Aorta (tissue), 5 donors: ENCODE measurements around the gene RCAN2. TPM values are rescaled to one million over a fixed set of nuclear protein-coding genes. Genes with fewer than 3 reads are reported as not detected.
A peak's percentile ranks its signal among the peaks of the same experiment; 100 is the strongest.
"Not testable (repeated sequence)": the region's sequence is repeated elsewhere in the genome, so short reads cannot be mapped to it uniquely, and the experiment has no call there.

Experiments used
- ATAC-seq: fragments of 200-7000 bp; cut with Tn5 transposase; one replicate; pipeline ENCODE4 v1.9.1; 2022; ENCODE audit warnings: moderate library complexity; ENCODE audit not compliant: low FRiP score
- DNase-seq, 2 donors: peaks; one replicate each; pipeline ENCODE4 v3.0.0-alpha.2; 2020
- H3K27ac ChIP-seq, 2 donors: one replicate each; pipeline ENCODE4 v1.5.1; 2013; ENCODE audit warnings: low read length in 2 of 2, mild to moderate bottlenecking in 2 of 2, moderate library complexity in 2 of 2, control low read depth in 1 of 2, inconsistent platforms in 1 of 2, low read depth in 1 of 2
- H3K27me3 ChIP-seq, 2 donors: one replicate each; pipeline ENCODE4 v1.6.1; 2013; ENCODE audit warnings: control low read depth in 1 of 2, low read length in 1 of 2, mild to moderate bottlenecking in 1 of 2, moderate library complexity in 1 of 2; ENCODE audit not compliant: insufficient read depth in 2 of 2, control insufficient read depth in 1 of 2
- H3K36me3 ChIP-seq, 2 donors: one replicate each; pipeline ENCODE4 v1.6.1; 2013; ENCODE audit warnings: control low read depth in 1 of 2, low read length in 1 of 2, mild to moderate bottlenecking in 1 of 2; ENCODE audit not compliant: insufficient read depth in 2 of 2, control insufficient read depth in 1 of 2
- H3K4me1 ChIP-seq, 2 donors: one replicate each; pipeline ENCODE4 v1.6.1; 2013; ENCODE audit warnings: low read length in 2 of 2, control low read depth in 1 of 2, mild to moderate bottlenecking in 1 of 2, moderate library complexity in 1 of 2; ENCODE audit not compliant: insufficient read depth in 2 of 2, control insufficient read depth in 1 of 2
- H3K4me3 ChIP-seq, 2 donors: one replicate each; pipeline ENCODE4 v1.5.1; 2013; ENCODE audit warnings: low read length in 2 of 2, control low read depth in 1 of 2, mild to moderate bottlenecking in 1 of 2
- H3K9me3 ChIP-seq: one replicate; pipeline ENCODE4 v1.6.1; 2013; ENCODE audit warnings: mild to moderate bottlenecking, low read length; ENCODE audit not compliant: control insufficient read depth
- whole genome bisulfite sequencing, 2 donors: extraction: QIAGEN DNeasy Blood & Tissue Kit; methylation state at CpG; one replicate each; pipeline ENCODE4 v1.1.7; 2013; 5-methylcytosine and 5-hydroxymethylcytosine counted together
- intact Hi-C, 2 donors: fragments of 100-400 bp; cut with DNase I; formaldehyde crosslinking; loops; one replicate each; pipeline versions ENCODE4 v1.14.2 to v1.15.0; 2022
- polyA plus RNA-seq, 2 donors: library from polyadenylated mRNA; stranded (reverse); fragments of 200-250 nt; gene quantifications; one replicate each; pipeline ENCODE4 v1.2.3, GENCODE V29; 2013
- total RNA-seq, 2 donors: library from RNA; stranded (reverse); fragmentation: NEBNext Ultra II Directional; extraction: Animal tissue kit (Norgen Biotek cat#: 25700); gene quantifications; one replicate each; pipeline ENCODE4 v1.2.1, GENCODE V29; 2021
- donor health status: healthy with polysubstance abuse.
- donor health status: Bipolar disorder and iron deficiency.
- donor health status: DM: no; HTN: no; CAD: no.
- donor health status: DM: no; HTN: no; CAD: no.
- donor health status: DM: yes; HTN: yes; CAD: no.

RCAN2 gene
- total and polyA plus RNA-seq, 4 donors, result 87.3 to 235 (median 130) TPM

DNA sequence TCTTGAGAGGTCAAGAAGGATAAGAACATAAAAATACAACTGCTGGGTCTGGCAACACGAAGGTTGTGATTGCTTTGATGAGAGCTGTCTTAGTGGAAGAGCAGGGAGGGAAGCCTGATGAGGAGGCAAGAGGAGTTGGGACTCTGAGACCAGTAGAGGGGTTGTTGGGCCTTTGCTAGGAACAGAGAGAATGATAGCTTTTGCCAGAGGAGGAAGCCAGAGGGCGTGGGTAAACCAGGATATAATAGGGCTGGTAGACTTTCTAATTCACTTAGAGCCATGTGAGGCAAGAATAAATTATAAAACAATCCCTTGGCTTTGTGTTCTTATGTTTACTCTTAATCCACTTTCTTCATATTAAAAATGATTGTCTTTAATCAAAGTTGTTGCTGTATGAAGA is 78.6 kb downstream of the RCAN2 start:
- Histone ChIP-seq H3K36me3 (no peaks in the 10 kb centered on the region), H3K4me3 (no peak overlapping the region), H3K4me1 (peaks cover 6 to 14% of the 10 kb centered on the region in 2 donors), H3K27ac (peak overlapping the region in 1 of 2 donors; percentile 59), H3K9me3 (no peaks in the 10 kb centered on the region), H3K27me3 (no peaks in the 10 kb centered on the region)
- ATAC-seq (no peak), DNase-seq (no peak)
- intact Hi-C loops, result loop anchor here (2.0 to 10.0 kb wide), 4 partner anchors 192 to 372 kb away; no protein-coding TSS in a partner anchor
- 67 to 75% methylated on average over 2 of the region's 2 CpGs for WGBS, 2 donors

GRCh38 chr6:46411456-46412197 is 79.6 kb downstream of the RCAN2 start:
- ATAC-seq (peak; percentile 30), DNase-seq (no peak)
- Histone ChIP-seq H3K27me3 (no peaks in the 10 kb centered on the region), H3K27ac (peak overlapping the region in 1 of 2 donors; percentile 14), H3K36me3 (no peaks in the 10 kb centered on the region), H3K4me1 (peaks cover 10 to 19% of the 10 kb centered on the region in 2 donors), H3K9me3 (no peaks in the 10 kb centered on the region), H3K4me3 (no peak overlapping the region)
- intact Hi-C loops, result loop anchor here (2.0 to 10.0 kb wide), 5 partner anchors 35 to 373 kb away; no protein-coding TSS in a partner anchor
- WGBS, 2 donors, result 42 to 59% methylated on average over 3 of the region's 3 CpGs

- no peak for DNase-seq
- ATAC-seq, result peak; percentile 49
Measured at GRCh38 chr6:46410334-46410953, 80.8 kb downstream of the RCAN2 start.

GRCh38 chr6:46407776-46408530 is 83.3 kb downstream of the RCAN2 start:
- Histone ChIP-seq H3K4me3 (no peak overlapping the region), H3K36me3 (no peaks in the 10 kb centered on the region), H3K9me3 (no peaks in the 10 kb centered on the region), H3K4me1 (peaks cover 10 to 19% of the 10 kb centered on the region in 2 donors), H3K27me3 (no peaks in the 10 kb centered on the region), H3K27ac (no peak overlapping the region)
- intact Hi-C loops, result no loop called here
- WGBS, 2 donors, result 81% methylated on average over 13 of the region's 13 CpGs
- ATAC-seq, result no peak
- no peak for DNase-seq

More at GRCh38 chr6:46410334-46410953, 80.8 kb downstream of the RCAN2 start:
- H3K27me3 ChIP-seq, result no peaks in the 10 kb centered on the region
- H3K4me3 ChIP-seq, result no peak overlapping the region
- H3K4me1 ChIP-seq, result peaks cover 10 to 19% of the 10 kb centered on the region in 2 donors
- intact Hi-C loops, result loop anchor here (2.0 to 10.0 kb wide), 4 partner anchors 34 to 374 kb away; no protein-coding TSS in a partner anchor
- H3K9me3 ChIP-seq, result no peaks in the 10 kb centered on the region
- WGBS, 2 donors, result 24 to 32% methylated on average over 5 of the region's 5 CpGs
- no peaks in the 10 kb centered on the region for H3K36me3 ChIP-seq
- H3K27ac ChIP-seq, result no peak overlapping the region

DNA sequence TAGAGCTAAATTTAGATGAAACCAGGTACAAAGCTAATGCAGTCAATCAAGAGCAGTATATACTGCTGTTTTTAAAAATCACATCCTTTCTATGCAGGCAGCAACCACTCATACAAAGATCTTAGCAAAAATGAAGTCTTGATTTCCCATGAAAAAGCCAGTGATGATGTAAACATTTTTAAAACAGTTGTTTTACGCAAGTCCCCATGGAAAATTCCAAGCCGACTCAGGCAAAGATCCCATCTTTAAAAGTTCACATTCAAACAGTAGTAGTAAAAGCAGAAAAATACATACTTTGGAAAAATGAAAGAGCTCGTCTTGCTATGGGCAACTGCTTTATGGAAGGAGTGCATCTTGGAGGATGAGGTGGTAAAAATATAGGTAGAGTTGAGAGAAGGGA is 84.0 kb downstream of the RCAN2 start:
- H3K9me3 ChIP-seq, result no peaks in the 10 kb centered on the region
- no peak overlapping the region for H3K27ac ChIP-seq
- H3K4me3 ChIP-seq, result no peak overlapping the region
- peaks cover 6 to 18% of the 10 kb centered on the region in 2 donors for H3K4me1 ChIP-seq
- intact Hi-C loops, result no loop called here
- H3K27me3 ChIP-seq, result no peaks in the 10 kb centered on the region
- WGBS, 2 donors, result 63 to 64% methylated on average over 3 of the region's 3 CpGs
- ATAC-seq, result no peak
- no peaks in the 10 kb centered on the region for H3K36me3 ChIP-seq
- no peak for DNase-seq

- 97 to 100% methylated on average over 16 to 30 of the region's 32 CpGs for WGBS, 2 donors
- intact Hi-C loops, H3K4me3 ChIP-seq, H3K27ac ChIP-seq, DNase-seq, H3K36me3 ChIP-seq, ATAC-seq, H3K27me3 ChIP-seq, H3K9me3 ChIP-seq: not testable (repeated sequence)
- peaks cover 11 to 13% of the 10 kb centered on the region in 2 donors for H3K4me1 ChIP-seq
Measured at GRCh38 chr6:46405620-46406180, 85.5 kb downstream of the RCAN2 start.

- Histone ChIP-seq H3K9me3 (no peaks in the 10 kb centered on the region), H3K27me3 (no peaks in the 10 kb centered on the region), H3K27ac (no peak overlapping the region), H3K4me3 (no peak overlapping the region), H3K4me1 (peaks cover 0 to 10% of the 10 kb centered on the region in 2 donors), H3K36me3 (no peaks in the 10 kb centered on the region)
- intact Hi-C loops, result no loop called here
- DNase-seq, result no peak
- no peak for ATAC-seq
- WGBS, 2 donors, result 81 to 89% methylated on average over 1 of the region's 1 CpG
Measured at GRCh38 chr6:46400898-46401297, 90.4 kb downstream of the RCAN2 start.

DNA sequence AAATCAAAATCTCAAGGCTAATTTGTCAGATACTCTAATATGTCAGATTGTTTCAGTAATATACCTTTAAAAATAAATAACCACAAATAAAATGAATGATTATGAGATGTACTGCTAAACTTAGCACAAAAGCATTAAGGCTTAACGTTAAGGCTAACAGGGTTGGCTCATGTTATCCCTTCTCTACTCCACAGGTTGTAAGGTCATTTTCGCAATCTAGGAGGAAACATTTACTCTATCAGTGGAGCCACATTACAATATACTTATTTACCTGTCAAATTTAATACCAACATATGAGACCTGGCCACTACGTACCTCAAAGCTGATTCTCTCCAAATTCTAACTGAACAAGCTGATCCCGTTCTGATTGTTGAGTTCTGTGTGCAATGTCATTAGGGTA is 95.7 kb downstream of the RCAN2 start:
- no peak for DNase-seq
- intact Hi-C loops, result no loop called here
- WGBS, 2 donors, result 75 to 78% methylated on average over 4 of the region's 4 CpGs
- H3K27me3 ChIP-seq, result no peaks in the 10 kb centered on the region
- no peak overlapping the region for H3K4me3 ChIP-seq
- no peaks in the 10 kb centered on the region for H3K9me3 ChIP-seq
- H3K36me3 ChIP-seq, result no peaks in the 10 kb centered on the region
- no peak for ATAC-seq
- peaks cover 6 to 10% of the 10 kb centered on the region in 2 donors for H3K4me1 ChIP-seq
- no peak overlapping the region for H3K27ac ChIP-seq
